ENCODE measurements around the gene PEX12.

Gene PEX12

GRCh38 chr17:35575759-35576158 lies 2.6 kb downstream of the PEX12 start (continued):
- TF ChIP-seq REST (tag by site-specific recombination; IDR thresholded peaks at IDR 0.05), result no peak
- no peak for TF ChIP-seq ZNF76 (tag by site-specific recombination; IDR thresholded peaks at IDR 0.05; ENCODE audit: borderline replicate concordance, low read depth)
- TF ChIP-seq ZNF792 (tag by site-specific recombination; IDR thresholded peaks at IDR 0.05), result no peak
- TF ChIP-seq ZNF184 (tag by site-specific recombination; IDR thresholded peaks at IDR 0.05), result no peak
- no peak for TF ChIP-seq ZNF10 (tag by site-specific recombination; IDR thresholded peaks at IDR 0.05)
- no peak for TF ChIP-seq ZNF146 (tag by site-specific recombination; IDR thresholded peaks at IDR 0.05)

- Histone ChIP-seq H3K36me3 (ENCODE audit: control insufficient read depth in 2 of 2, insufficient read depth in 1 of 2, low read length in 2 of 2) (peaks cover 18 to 26% of the 10 kb centered on the region in 2 experiments), H3K27ac (ENCODE audit: extremely low read depth, low read depth, low read length) (no peak overlapping the region), H3K9me3 (ENCODE audit: control insufficient read depth, insufficient read depth, low read depth, low read length) (no peaks in the 10 kb centered on the region), H3K4me3 (ENCODE audit: low read depth, low read length) (no peak overlapping the region), H3K4me1 (ENCODE audit: control insufficient read depth, insufficient read depth, low read length) (peaks cover 8% of the 10 kb centered on the region; the same call in 1 of the 2 replicates)
- CTCF ChIA-PET, result interaction anchor here (0.6 to 1.7 kb wide), 4 partner anchors 9 to 195 kb away, joined by 3 to 5 read pairs (median 4); partner anchors contain the start of gene PEX12
- peak; percentile 80 for TF ChIP-seq PRDM1 (tag by site-specific recombination; IDR thresholded peaks at IDR 0.05)
- no peak for TF ChIP-seq ZNF404 (tag by site-specific recombination; IDR thresholded peaks at IDR 0.05)
- POLR2A ChIA-PET, result interaction anchor here (0.6 to 6.2 kb wide), 3 partner anchors 8 to 402 kb away, joined by 3 to 66 read pairs (median 3); partner anchors contain the start of gene PEX12
Measured at GRCh38 chr17:35569405-35569804, 9.0 kb downstream of the PEX12 start.

- ChIA-PET POLR2A (interaction anchor here (0.6 to 6.2 kb wide), 6 partner anchors 9 to 154 kb away, joined by 3 to 66 read pairs (median 5); partner anchors contain the start of genes AP2B1 and PEX12), CTCF (interaction anchor here (0.6 to 1.8 kb wide), 8 partner anchors 9 to 195 kb away, joined by 3 to 5 read pairs (median 4); partner anchors contain the start of gene PEX12)
- Histone ChIP-seq H3K36me3 (ENCODE audit: control insufficient read depth in 2 of 2, insufficient read depth in 1 of 2, low read length in 2 of 2) (peaks cover 12 to 17% of the 10 kb centered on the region in 2 experiments), H3K27ac (ENCODE audit: extremely low read depth, low read depth, low read length) (peak overlapping the region; percentile 68; the same call in 1 of the 2 replicates), H3K4me3 (ENCODE audit: low read depth, low read length) (peak overlapping the region; percentile 95), H3K9me3 (ENCODE audit: control insufficient read depth, insufficient read depth, low read depth, low read length) (no peaks in the 10 kb centered on the region), H3K4me1 (ENCODE audit: control insufficient read depth, insufficient read depth, low read length) (peaks cover 8% of the 10 kb centered on the region; the same call in 1 of the 2 replicates)
- TF ChIP-seq ZSCAN5A (tag by site-specific recombination; IDR thresholded peaks at IDR 0.05), result no peak
- TF ChIP-seq ZNF704 (tag by site-specific recombination; IDR thresholded peaks at IDR 0.05), result no peak
- no peak for TF ChIP-seq ZNF747 (tag by site-specific recombination; IDR thresholded peaks at IDR 0.05)
- no peak for TF ChIP-seq ZNF175 (tag by site-specific recombination; IDR thresholded peaks at IDR 0.05)
- TF ChIP-seq OVOL3 (tag by site-specific recombination; IDR thresholded peaks at IDR 0.05), result no peak
- TF ChIP-seq ZNF501 (tag by site-specific recombination; IDR thresholded peaks at IDR 0.05), result no peak
- no peak for TF ChIP-seq ZNF426 (tag by site-specific recombination; IDR thresholded peaks at IDR 0.05)
- no peak for TF ChIP-seq ZNF626 (tag by site-specific recombination; IDR thresholded peaks at IDR 0.05)
- TF ChIP-seq ZNF112 (tag by site-specific recombination; IDR thresholded peaks at IDR 0.05), result no peak
- TF ChIP-seq ZNF184 (tag by site-specific recombination; IDR thresholded peaks at IDR 0.05), result no peak
- no peak; the same call in 1 of the 2 replicates for TF ChIP-seq KLF7 (tag by site-specific recombination; IDR thresholded peaks at IDR 0.05; ENCODE audit: borderline replicate concordance)
- TF ChIP-seq ZNF513 (tag by site-specific recombination; IDR thresholded peaks at IDR 0.05), result no peak
- no peak for TF ChIP-seq ZNF146 (tag by site-specific recombination; IDR thresholded peaks at IDR 0.05)
- TF ChIP-seq ZNF211 (tag by site-specific recombination; IDR thresholded peaks at IDR 0.05; ENCODE audit: low read depth), result no peak
- TF ChIP-seq ZNF18 (tag by site-specific recombination; IDR thresholded peaks at IDR 0.05), result no peak
- TF ChIP-seq ZNF639 (tag by site-specific recombination; IDR thresholded peaks at IDR 0.05), result peak; percentile 59; the same call in 1 of the 2 replicates
Measured at GRCh38 chr17:35568561-35568960, 9.8 kb downstream of the PEX12 start.
